Osteoblast (primary cell): Measurements from ENCODE around the gene VGLL3. TPM values are rescaled to one million over a fixed set of nuclear protein-coding genes. Genes with fewer than 3 reads are reported as not detected.

Source experiments
- DNase-seq: peaks from one replicate; pipeline ENCODE4 v3.0.0; 2011; ENCODE audit warnings: low spot score, mixed read lengths; ENCODE audit not compliant: insufficient read length; ENCODE audit errors: missing footprints
- H2AFZ ChIP-seq: 2 replicates; pipeline ENCODE4 v1.6.0; 2011; ENCODE audit warnings: mild to moderate bottlenecking, low read length
- H3K27ac ChIP-seq: 2 replicates; pipeline ENCODE4 v1.5.1; 2011; ENCODE audit warnings: mild to moderate bottlenecking, low read depth, low read length, moderate library complexity
- H3K27me3 ChIP-seq: 2 replicates; pipeline ENCODE4 v1.6.0; 2012; ENCODE audit warnings: mild to moderate bottlenecking, control low read depth, inconsistent platforms, low read length, moderate library complexity; ENCODE audit not compliant: insufficient read depth
- H3K36me3 ChIP-seq: 2 replicates; pipeline ENCODE4 v1.5.1; 2011; ENCODE audit warnings: mild to moderate bottlenecking, low read length, control low read depth, moderate library complexity; ENCODE audit not compliant: insufficient read depth
- H3K4me1 ChIP-seq: 2 replicates; pipeline ENCODE4 v1.5.1; 2011; ENCODE audit warnings: mild to moderate bottlenecking, low read length, control low read depth, moderate library complexity; ENCODE audit not compliant: insufficient read depth
- H3K4me2 ChIP-seq: 2 replicates; pipeline ENCODE4 v1.6.0; 2011; ENCODE audit warnings: mild to moderate bottlenecking, low read length; ENCODE audit not compliant: insufficient read depth
- H3K4me3 ChIP-seq: fragments of 200-600 bp; sonication (generic); 3 replicates; pipeline ENCODE4 v1.5.1; 2012; ENCODE audit warnings: mild to moderate bottlenecking, low read length, inconsistent platforms; ENCODE audit not compliant: insufficient read depth
- H3K79me2 ChIP-seq: 2 replicates; pipeline ENCODE4 v1.6.0; 2012; ENCODE audit warnings: mild to moderate bottlenecking, low read length, control low read depth, inconsistent platforms; ENCODE audit not compliant: insufficient read depth
- H3K9me3 ChIP-seq: 2 replicates; pipeline ENCODE4 v1.5.1; 2011; ENCODE audit warnings: low read depth, low read length, control low read depth
- H4K20me1 ChIP-seq: 2 replicates; pipeline ENCODE4 v1.6.0; 2012; ENCODE audit warnings: mild to moderate bottlenecking, low read length, control low read depth; ENCODE audit not compliant: insufficient read depth
- total RNA-seq: library from RNA; depleted of rRNA; stranded (reverse); fragments of >200 nt; gene quantifications from 2 replicates; pipeline ENCODE4 v1.2.3, GENCODE V29; 2012
- TF ChIP-seq, protein P1 (sequence below): IDR thresholded peaks from 2 replicates; pipeline ENCODE4 v1.5.1; 2011; ENCODE audit warnings: mild to moderate bottlenecking, low read depth, low read length, moderate library complexity; ENCODE audit errors: extremely low read depth

The VGLL3 gene
- total RNA-seq, 1 donor, result 242 TPM

DNA sequence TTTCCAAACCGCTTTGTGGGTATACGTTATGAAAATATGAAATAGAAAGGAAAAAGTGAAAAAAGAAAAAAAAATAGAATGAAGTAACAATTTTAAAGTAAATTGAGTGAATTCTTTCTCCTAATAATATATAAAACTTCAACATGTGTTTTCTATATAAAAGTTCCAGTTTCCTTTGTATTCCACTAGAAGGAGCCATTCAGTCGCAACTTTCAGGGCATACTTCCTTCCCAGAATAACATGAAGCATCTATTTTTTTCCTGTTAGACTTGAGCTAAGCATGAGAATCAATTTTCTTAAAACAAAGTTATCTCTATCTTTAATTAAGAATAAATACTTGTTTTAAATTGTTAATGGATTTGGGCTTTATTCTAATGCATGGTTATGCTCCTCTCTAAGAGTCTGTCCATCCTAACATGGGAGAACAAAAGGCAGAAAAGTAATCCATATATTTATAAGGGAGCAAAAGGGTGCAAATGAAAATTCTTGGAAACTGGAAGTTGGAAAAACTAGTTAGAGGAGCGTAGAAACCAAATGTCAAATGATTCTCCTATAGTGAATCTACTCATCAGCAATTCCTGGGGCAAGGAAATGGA is 16.0 kb upstream of the VGLL3 start:
- DNase-seq, result peak; percentile 68
- H3K79me2 ChIP-seq, result no peaks in the 10 kb centered on the region
- H2AFZ ChIP-seq, result no peak overlapping the region
- peaks cover 2% of the 10 kb centered on the region for H3K27me3 ChIP-seq
- H3K4me2 ChIP-seq, result no peak overlapping the region
- no peaks in the 10 kb centered on the region for H3K36me3 ChIP-seq
- no peaks in the 10 kb centered on the region for H4K20me1 ChIP-seq
- TF ChIP-seq, protein P1, sequence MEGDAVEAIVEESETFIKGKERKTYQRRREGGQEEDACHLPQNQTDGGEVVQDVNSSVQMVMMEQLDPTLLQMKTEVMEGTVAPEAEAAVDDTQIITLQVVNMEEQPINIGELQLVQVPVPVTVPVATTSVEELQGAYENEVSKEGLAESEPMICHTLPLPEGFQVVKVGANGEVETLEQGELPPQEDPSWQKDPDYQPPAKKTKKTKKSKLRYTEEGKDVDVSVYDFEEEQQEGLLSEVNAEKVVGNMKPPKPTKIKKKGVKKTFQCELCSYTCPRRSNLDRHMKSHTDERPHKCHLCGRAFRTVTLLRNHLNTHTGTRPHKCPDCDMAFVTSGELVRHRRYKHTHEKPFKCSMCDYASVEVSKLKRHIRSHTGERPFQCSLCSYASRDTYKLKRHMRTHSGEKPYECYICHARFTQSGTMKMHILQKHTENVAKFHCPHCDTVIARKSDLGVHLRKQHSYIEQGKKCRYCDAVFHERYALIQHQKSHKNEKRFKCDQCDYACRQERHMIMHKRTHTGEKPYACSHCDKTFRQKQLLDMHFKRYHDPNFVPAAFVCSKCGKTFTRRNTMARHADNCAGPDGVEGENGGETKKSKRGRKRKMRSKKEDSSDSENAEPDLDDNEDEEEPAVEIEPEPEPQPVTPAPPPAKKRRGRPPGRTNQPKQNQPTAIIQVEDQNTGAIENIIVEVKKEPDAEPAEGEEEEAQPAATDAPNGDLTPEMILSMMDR, result peak; percentile 71
- H3K4me1 ChIP-seq, result no peaks in the 10 kb centered on the region
- H3K9me3 ChIP-seq, result no peaks in the 10 kb centered on the region
- no peak overlapping the region for H3K27ac ChIP-seq
- no peak overlapping the region for H3K4me3 ChIP-seq

DNA sequence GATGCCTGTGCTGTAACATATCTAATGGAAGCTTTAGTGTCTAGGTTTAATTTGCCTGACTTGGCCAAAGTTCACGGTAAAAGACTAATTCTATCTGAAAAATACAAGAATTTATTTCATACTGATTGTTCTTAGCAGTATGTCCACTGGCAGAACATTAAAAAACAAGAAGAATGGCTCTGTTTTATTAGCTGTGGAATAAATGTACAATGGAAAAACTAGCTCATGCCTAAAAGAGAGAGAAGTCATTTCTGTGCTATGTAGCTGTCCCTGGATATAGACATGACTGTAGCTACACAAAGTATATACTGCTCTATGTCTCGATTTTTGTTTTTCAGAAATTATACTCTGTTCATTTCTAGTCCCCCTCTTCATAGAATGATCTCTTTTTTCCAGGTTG is 13.9 kb upstream of the VGLL3 start:
- Histone ChIP-seq H3K4me2 (no peak overlapping the region), H3K79me2 (no peaks in the 10 kb centered on the region), H3K4me3 (no peak overlapping the region), H3K27me3 (no peaks in the 10 kb centered on the region), H3K4me1 (no peaks in the 10 kb centered on the region), H3K36me3 (no peaks in the 10 kb centered on the region), H3K27ac (no peak overlapping the region), H3K9me3 (no peaks in the 10 kb centered on the region), H4K20me1 (no peaks in the 10 kb centered on the region), H2AFZ (no peak overlapping the region)
- no peak for DNase-seq
- TF ChIP-seq, protein P1, result no peak

DNA sequence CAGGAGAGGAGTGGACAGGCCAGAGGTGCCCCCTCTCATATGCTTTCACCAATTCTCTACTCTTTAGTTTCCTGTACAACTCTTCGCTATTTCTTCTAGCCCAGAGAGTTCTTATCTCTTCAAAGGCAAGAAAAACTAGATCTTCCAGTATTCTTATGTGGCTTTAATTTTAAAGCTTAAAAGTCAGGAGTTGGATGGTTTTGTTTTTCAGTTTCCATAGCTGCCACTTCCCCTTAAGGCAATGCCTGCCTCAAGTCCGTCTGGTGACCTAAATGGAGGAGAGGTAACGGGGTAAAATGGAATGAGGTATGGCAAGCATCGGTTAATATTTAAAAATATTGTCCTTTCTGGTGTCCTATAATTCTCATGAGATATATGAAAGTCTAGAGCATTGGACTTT is 11.4 kb upstream of the VGLL3 start:
- TF ChIP-seq, protein P1, result no peak
- Histone ChIP-seq H3K4me2 (no peak overlapping the region), H3K27me3 (no peaks in the 10 kb centered on the region), H3K4me3 (no peak overlapping the region), H3K79me2 (no peaks in the 10 kb centered on the region), H3K9me3 (no peaks in the 10 kb centered on the region), H2AFZ (peak overlapping the region; percentile 40), H3K36me3 (no peaks in the 10 kb centered on the region), H3K27ac (no peak overlapping the region), H3K4me1 (no peaks in the 10 kb centered on the region), H4K20me1 (no peaks in the 10 kb centered on the region)
- DNase-seq, result no peak

DNA sequence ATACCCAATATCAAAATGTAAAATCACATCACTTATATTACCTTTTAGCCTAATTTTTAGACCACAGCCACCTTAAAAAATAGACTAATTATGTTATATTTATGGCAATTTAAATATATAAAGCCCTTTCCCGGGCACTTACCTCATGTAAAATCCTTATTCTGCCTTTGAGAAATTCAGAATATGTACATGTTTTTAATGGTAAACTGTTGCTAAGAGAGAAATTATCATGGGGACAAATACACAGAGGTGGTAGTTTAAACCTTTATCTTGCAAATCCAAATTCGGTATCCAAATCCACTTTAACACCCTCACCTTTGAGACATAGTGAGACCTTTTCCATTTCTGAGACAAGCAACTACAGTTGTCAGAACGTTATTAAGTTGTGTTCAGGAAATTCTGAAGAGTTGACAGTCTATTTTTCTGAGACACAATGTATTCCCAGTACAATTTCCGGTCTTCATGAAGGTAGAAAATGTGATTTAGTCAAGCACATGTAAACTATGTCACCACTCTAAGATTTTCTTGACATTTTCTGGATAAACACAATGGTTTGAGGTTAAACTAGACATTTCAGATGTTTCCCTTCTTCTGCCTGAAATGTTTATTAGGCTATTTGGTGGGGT is 10.6 kb upstream of the VGLL3 start:
- H2AFZ ChIP-seq, result no peak overlapping the region
- no peaks in the 10 kb centered on the region for H4K20me1 ChIP-seq
- no peaks in the 10 kb centered on the region for H3K27me3 ChIP-seq
- H3K79me2 ChIP-seq, result no peaks in the 10 kb centered on the region
- no peak overlapping the region for H3K4me2 ChIP-seq
- peaks cover 7% of the 10 kb centered on the region for H3K4me1 ChIP-seq
- H3K36me3 ChIP-seq, result no peaks in the 10 kb centered on the region
- no peak for DNase-seq
- TF ChIP-seq, protein P1, result no peak
- no peaks in the 10 kb centered on the region for H3K9me3 ChIP-seq
- no peak overlapping the region for H3K27ac ChIP-seq
- H3K4me3 ChIP-seq, result no peak overlapping the region
